Measurements from ENCODE around the gene COMT.

Gene COMT

DNA sequence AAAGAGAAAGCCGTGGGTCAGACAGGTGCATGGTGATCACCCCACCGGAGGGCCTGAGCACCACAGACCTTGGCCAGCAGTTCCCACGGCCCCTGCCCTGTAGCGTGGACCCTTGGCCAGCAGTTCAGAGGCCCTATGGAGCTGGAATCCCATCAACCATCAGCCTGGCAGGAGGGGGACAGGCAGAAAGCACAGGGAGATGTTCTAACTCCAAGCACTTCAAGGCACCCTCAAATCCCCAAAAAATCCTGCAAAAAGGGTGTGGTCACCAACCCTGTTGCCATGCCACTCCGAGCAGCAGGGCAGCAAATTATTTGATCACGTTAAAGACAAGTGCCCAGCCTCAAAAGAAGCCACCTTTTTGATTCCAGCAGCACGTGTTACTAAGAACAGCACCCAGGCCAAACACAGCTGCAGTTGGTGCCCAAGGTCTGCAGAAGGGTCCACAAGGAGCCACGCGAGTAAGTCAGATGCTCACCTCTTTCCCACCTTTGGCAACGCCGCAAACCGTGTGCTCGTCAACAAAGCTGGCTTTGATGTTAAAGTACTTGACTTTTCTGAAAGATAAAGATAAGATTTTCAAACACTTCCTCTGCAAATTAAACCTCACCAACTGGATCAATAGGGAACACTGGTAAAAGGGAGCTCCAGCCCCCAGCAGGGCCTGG lies 26.2 kb upstream of the COMT start:
- H3K79me2 ChIP-seq (ENCODE audit: insufficient read depth, low read depth), result no peaks in the 10 kb centered on the region
- H3K27me3 ChIP-seq (ENCODE audit: insufficient read depth, low read depth), result no peaks in the 10 kb centered on the region
- H3K4me1 ChIP-seq (ENCODE audit: low read depth, poor library complexity, severe bottlenecking), result no peaks in the 10 kb centered on the region
- no peak overlapping the region for H3K9ac ChIP-seq
- peaks cover 4% of the 10 kb centered on the region; the same call in 1 of the 2 replicates for H3K36me3 ChIP-seq (ENCODE audit: insufficient read depth)
- H3K27ac ChIP-seq, result no peak overlapping the region
- no peak overlapping the region for H3K4me3 ChIP-seq (IDR thresholded peaks at IDR 0.05; ENCODE audit: insufficient read depth, low read depth, low read length)
- H4K20me1 ChIP-seq (ENCODE audit: insufficient read depth), result no peaks in the 10 kb centered on the region
- TF ChIP-seq, protein P1, sequence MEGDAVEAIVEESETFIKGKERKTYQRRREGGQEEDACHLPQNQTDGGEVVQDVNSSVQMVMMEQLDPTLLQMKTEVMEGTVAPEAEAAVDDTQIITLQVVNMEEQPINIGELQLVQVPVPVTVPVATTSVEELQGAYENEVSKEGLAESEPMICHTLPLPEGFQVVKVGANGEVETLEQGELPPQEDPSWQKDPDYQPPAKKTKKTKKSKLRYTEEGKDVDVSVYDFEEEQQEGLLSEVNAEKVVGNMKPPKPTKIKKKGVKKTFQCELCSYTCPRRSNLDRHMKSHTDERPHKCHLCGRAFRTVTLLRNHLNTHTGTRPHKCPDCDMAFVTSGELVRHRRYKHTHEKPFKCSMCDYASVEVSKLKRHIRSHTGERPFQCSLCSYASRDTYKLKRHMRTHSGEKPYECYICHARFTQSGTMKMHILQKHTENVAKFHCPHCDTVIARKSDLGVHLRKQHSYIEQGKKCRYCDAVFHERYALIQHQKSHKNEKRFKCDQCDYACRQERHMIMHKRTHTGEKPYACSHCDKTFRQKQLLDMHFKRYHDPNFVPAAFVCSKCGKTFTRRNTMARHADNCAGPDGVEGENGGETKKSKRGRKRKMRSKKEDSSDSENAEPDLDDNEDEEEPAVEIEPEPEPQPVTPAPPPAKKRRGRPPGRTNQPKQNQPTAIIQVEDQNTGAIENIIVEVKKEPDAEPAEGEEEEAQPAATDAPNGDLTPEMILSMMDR (conservative IDR thresholded peaks at IDR 0.05; ENCODE audit: low read depth, low read length), result no peak
- H2AFZ ChIP-seq (ENCODE audit: low read depth), result no peak overlapping the region
- H3K4me2 ChIP-seq, result no peak overlapping the region

DNA sequence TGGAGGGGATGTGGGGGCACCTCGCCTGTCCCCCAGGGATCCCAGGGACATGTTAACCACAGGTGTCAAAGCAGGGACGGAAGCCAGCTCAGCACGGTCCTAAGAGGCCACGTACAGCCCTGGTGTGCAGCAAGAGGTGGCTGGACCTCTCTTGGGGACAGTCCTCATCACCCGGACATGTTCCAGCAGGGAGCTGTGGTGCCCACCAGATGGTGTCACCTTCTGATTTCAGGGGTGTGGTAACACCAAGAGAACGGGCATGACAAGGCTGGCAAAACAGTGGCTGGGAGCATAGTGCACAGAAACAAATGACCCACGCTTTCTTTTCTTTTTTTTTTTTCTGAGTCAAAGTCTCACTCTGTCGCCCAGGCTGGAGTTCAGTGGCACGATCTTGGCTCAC lies 25.6 kb upstream of the COMT start:
- Histone ChIP-seq H3K27ac (no peak overlapping the region), H2AFZ (ENCODE audit: low read depth) (no peak overlapping the region), H3K4me2 (no peak overlapping the region), H3K36me3 (ENCODE audit: insufficient read depth) (peaks cover 4% of the 10 kb centered on the region; the same call in 1 of the 2 replicates), H4K20me1 (ENCODE audit: insufficient read depth) (no peaks in the 10 kb centered on the region), H3K79me2 (ENCODE audit: insufficient read depth, low read depth) (no peaks in the 10 kb centered on the region), H3K9ac (no peak overlapping the region), H3K27me3 (ENCODE audit: insufficient read depth, low read depth) (no peaks in the 10 kb centered on the region), H3K4me1 (ENCODE audit: low read depth, poor library complexity, severe bottlenecking) (no peaks in the 10 kb centered on the region), H3K4me3 (IDR thresholded peaks at IDR 0.05; ENCODE audit: insufficient read depth, low read depth, low read length) (no peak overlapping the region)
- TF ChIP-seq, protein P1 (conservative IDR thresholded peaks at IDR 0.05; ENCODE audit: low read depth, low read length), result no peak

GRCh38 chr22:19916941-19917340 lies 24.6 kb upstream of the COMT start:
- Histone ChIP-seq H4K20me1 (ENCODE audit: insufficient read depth) (no peaks in the 10 kb centered on the region), H3K27me3 (ENCODE audit: insufficient read depth, low read depth) (no peaks in the 10 kb centered on the region), H3K4me3 (IDR thresholded peaks at IDR 0.05; ENCODE audit: insufficient read depth, low read depth, low read length) (no peak overlapping the region), H3K27ac (no peak overlapping the region), H3K9ac (no peak overlapping the region), H3K4me1 (ENCODE audit: low read depth, poor library complexity, severe bottlenecking) (no peaks in the 10 kb centered on the region), H3K79me2 (ENCODE audit: insufficient read depth, low read depth) (no peaks in the 10 kb centered on the region), H3K4me2 (no peak overlapping the region), H2AFZ (ENCODE audit: low read depth) (no peak overlapping the region), H3K36me3 (ENCODE audit: insufficient read depth) (peaks cover 4% of the 10 kb centered on the region; the same call in 1 of the 2 replicates)
- TF ChIP-seq, protein P1 (conservative IDR thresholded peaks at IDR 0.05; ENCODE audit: low read depth, low read length), result no peak

DNA sequence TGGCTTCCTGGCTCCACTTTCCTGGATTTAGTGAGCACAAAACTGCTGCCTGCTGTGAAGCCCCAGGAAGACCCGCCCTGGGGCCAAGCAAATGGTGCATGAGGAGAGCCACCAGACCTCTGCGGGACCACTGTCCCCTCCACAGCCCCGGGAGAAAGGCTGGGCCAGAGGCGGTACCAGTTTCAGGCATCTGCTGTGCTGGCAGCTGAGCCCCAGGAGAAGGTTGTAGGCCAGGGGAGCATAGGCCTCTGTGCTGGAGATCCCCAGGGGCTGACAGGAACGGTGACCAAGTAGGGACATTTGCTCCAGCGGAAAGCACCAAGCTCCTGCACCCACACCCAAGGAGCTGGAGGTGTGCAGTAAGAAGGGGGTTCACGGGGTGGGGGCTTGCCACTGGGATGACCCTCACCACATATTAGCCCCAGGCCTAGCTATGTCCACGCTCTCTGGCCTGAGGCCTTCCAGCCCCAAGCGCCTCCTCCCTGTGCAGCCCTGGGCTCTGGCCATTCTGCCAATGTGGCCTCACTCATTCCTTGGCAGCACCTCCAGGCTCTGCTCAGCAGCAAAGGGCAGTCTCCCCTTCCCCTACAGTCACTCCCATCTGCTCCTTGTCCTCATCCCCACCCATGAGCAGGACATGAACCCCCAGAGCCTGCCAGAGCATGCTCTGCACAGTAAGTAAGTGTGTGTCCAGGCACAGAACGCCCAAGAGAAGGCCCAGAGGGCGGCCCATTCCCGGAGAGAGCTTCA lies 24.0 kb upstream of the COMT start:
- no peaks in the 10 kb centered on the region for H3K79me2 ChIP-seq (ENCODE audit: insufficient read depth, low read depth)
- H3K4me1 ChIP-seq (ENCODE audit: low read depth, poor library complexity, severe bottlenecking), result no peaks in the 10 kb centered on the region
- H3K9ac ChIP-seq, result no peak overlapping the region
- no peak overlapping the region for H2AFZ ChIP-seq (ENCODE audit: low read depth)
- H3K4me2 ChIP-seq, result no peak overlapping the region
- TF ChIP-seq, protein P1 (conservative IDR thresholded peaks at IDR 0.05; ENCODE audit: low read depth, low read length), result no peak
- H4K20me1 ChIP-seq (ENCODE audit: insufficient read depth), result no peaks in the 10 kb centered on the region
- no peak overlapping the region for H3K4me3 ChIP-seq (IDR thresholded peaks at IDR 0.05; ENCODE audit: insufficient read depth, low read depth, low read length)
- no peak overlapping the region for H3K27ac ChIP-seq
- H3K27me3 ChIP-seq (ENCODE audit: insufficient read depth, low read depth), result no peaks in the 10 kb centered on the region
- H3K36me3 ChIP-seq (ENCODE audit: insufficient read depth), result peaks cover 4% of the 10 kb centered on the region; the same call in 1 of the 2 replicates

Measured in KMS-11 (cell line).